Effector memory CD4-positive, alpha-beta T cell (primary cell): ENCODE measurements around the gene GNB5.

Source experiments
- DNase-seq, 3 donors: peaks; one replicate each; pipeline ENCODE4 v3.0.0-alpha.2; 2020
- H3K27ac ChIP-seq: 2 replicates; pipeline ENCODE4 v1.7.0; 2013; ENCODE audit warnings: mild to moderate bottlenecking, low read length, moderate library complexity; ENCODE audit not compliant: insufficient read depth, poor library complexity, severe bottlenecking
- H3K27me3 ChIP-seq: replicated peaks from 2 replicates; pipeline ENCODE4 v1.7.0; 2013; ENCODE audit warnings: mild to moderate bottlenecking, low read length; ENCODE audit not compliant: insufficient read depth, control insufficient read depth, poor library complexity, severe bottlenecking
- H3K36me3 ChIP-seq: 2 replicates; pipeline ENCODE4 v1.7.0; 2013; ENCODE audit warnings: mild to moderate bottlenecking, low read length, moderate library complexity; ENCODE audit not compliant: control insufficient read depth, insufficient read depth
- H3K4me1 ChIP-seq: 2 replicates; pipeline ENCODE4 v1.7.0; 2013; ENCODE audit warnings: low read length, mild to moderate bottlenecking; ENCODE audit not compliant: control insufficient read depth, insufficient read depth, poor library complexity, severe bottlenecking
- H3K4me3 ChIP-seq: 2 replicates; pipeline ENCODE4 v1.7.0; 2013; ENCODE audit warnings: low read length, low read depth, mild to moderate bottlenecking; ENCODE audit not compliant: insufficient read depth, poor library complexity, severe bottlenecking
- H3K9me3 ChIP-seq: 2 replicates; pipeline ENCODE4 v1.7.0; 2013; ENCODE audit warnings: mild to moderate bottlenecking, low read length, moderate library complexity; ENCODE audit not compliant: control insufficient read depth

GNB5 gene

GRCh38 chr15:52117549-52117948 lies 73.6 kb downstream of the GNB5 start:
- DNase-seq = no peak
- Histone ChIP-seq H3K9me3 (no peaks in the 10 kb centered on the region), H3K27ac (no peak overlapping the region), H3K36me3 (peaks cover 4% of the 10 kb centered on the region), H3K4me1 (no peaks in the 10 kb centered on the region), H3K4me3 (no peak overlapping the region), H3K27me3 (no peaks in the 10 kb centered on the region)

DNA sequence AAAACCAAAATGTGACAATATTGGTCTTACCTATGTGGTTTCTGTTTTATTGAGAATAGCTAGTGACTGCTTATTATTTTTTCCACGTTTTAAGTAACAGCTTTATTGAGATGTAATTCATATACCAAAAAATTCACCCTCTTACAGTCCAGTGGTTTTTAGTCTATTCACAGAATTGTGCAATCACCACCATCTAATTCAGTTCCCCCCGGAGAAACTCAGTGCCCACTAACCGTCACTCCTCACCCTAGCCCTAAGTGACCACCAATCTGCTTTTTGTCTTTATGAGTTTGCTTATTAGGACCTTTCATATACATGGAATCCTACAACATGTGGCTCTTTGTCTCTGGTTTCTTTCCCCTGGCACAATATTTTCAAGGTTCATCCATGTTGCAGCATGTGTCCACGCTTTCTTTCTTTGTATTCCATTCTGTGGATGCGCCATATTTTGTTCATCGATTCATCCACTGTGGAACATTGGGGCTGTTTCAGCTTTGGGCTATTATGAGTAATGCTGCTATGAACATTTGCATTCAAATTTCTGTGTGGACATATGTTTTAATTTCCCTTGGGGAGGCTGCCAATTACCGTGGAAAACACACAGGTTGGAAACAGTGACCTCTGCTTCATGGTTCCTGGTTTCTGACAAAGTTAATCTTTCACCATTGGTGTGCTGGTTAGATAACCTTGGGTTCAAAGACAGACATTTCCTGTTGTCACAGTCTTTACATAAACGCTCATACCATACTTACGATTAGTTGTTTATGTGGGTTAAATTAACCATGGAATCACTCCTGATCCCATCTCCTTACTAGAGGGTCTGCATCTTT lies 75.4 kb downstream of the GNB5 start:
- Histone ChIP-seq H3K27ac (no peak overlapping the region), H3K9me3 (no peaks in the 10 kb centered on the region)
- DNase-seq = no peak

GRCh38 chr15:52114261-52115055 lies 76.7 kb downstream of the GNB5 start:
- Histone ChIP-seq H3K4me3 (no peak overlapping the region), H3K27me3 (no peaks in the 10 kb centered on the region), H3K27ac (no peak overlapping the region), H3K36me3 (no peaks in the 10 kb centered on the region), H3K9me3 (no peaks in the 10 kb centered on the region), H3K4me1 (peaks cover 7% of the 10 kb centered on the region)
- no peak for DNase-seq

More for the DNA sequence above, 75.4 kb downstream of the GNB5 start:
- H3K36me3 ChIP-seq = no peaks in the 10 kb centered on the region
- no peak overlapping the region for H3K4me3 ChIP-seq
- H3K4me1 ChIP-seq = peaks cover 7% of the 10 kb centered on the region
- no peaks in the 10 kb centered on the region for H3K27me3 ChIP-seq

DNA sequence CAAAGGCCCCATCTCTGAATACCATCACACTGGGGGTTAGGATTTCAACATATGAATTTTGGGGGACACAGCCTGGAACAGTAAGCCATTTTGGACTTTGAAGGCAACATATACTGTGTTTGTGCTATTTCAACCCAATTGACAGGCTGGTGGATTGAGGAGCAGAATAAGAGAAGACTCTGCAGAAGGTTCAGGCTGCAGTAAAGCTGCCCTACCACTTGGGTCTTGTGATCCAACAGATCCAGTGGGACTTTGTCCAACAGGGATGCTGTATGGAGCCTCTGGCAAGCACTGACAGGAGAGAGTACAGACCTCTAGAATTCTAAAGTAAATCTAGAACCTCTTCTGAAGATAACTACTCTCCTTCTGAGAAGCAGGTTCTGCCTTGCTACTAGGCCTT lies 77.5 kb downstream of the GNB5 start:
- H3K4me1 ChIP-seq = peaks cover 7% of the 10 kb centered on the region
- H3K27me3 ChIP-seq = no peaks in the 10 kb centered on the region
- no peaks in the 10 kb centered on the region for H3K36me3 ChIP-seq
- H3K4me3 ChIP-seq = no peak overlapping the region
- no peak for DNase-seq
- H3K9me3 ChIP-seq = no peaks in the 10 kb centered on the region
- no peak overlapping the region for H3K27ac ChIP-seq

GRCh38 chr15:52113235-52113634 lies 78.0 kb downstream of the GNB5 start:
- no peak for DNase-seq
- Histone ChIP-seq H3K9me3 (no peaks in the 10 kb centered on the region), H3K4me3 (no peak overlapping the region), H3K4me1 (peaks cover 7% of the 10 kb centered on the region), H3K27ac (no peak overlapping the region), H3K36me3 (no peaks in the 10 kb centered on the region), H3K27me3 (no peaks in the 10 kb centered on the region)

DNA sequence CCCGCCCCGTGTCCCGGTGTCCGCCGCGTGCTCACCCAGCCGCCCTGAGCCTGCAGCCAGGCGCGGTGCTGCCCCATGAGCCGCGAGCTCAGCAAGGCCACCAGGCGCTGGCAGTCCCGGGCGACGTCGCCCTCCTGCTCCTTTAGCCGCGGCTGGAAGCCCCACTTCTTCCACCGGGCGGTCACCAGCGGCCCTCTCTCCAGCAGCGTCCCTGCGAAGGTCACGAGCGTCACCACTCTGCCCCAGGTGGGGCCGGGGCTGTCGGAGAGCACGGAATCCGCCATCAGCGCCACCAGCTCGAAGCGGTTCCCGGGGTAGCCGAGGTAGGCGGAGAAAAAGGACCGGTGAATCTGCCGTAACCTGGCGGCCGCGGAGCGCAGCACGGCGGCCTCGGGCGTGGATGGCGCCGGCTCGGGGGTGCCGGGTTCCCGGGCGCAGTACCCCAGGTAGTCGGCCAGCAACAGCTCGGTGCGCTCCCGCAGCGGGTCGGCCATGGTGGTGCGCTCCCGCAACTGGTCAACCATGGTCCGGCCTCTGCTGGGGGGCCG lies 78.9 kb downstream of the GNB5 start:
- Histone ChIP-seq H3K4me3 (peak overlapping the region; percentile 48), H3K27ac (no peak overlapping the region), H3K27me3 (no peaks in the 10 kb centered on the region), H3K9me3 (no peaks in the 10 kb centered on the region), H3K36me3 (no peaks in the 10 kb centered on the region), H3K4me1 (peaks cover 7% of the 10 kb centered on the region)
- peak in 2 of 3 donors; percentile 8 to 10 for DNase-seq

GRCh38 chr15:52111517-52112202 lies 79.5 kb downstream of the GNB5 start:
- Histone ChIP-seq H3K27ac (no peak overlapping the region), H3K4me1 (peaks cover 7% of the 10 kb centered on the region), H3K36me3 (no peaks in the 10 kb centered on the region), H3K9me3 (no peaks in the 10 kb centered on the region), H3K4me3 (peak overlapping the region; percentile 48), H3K27me3 (no peaks in the 10 kb centered on the region)
- no peak for DNase-seq

DNA sequence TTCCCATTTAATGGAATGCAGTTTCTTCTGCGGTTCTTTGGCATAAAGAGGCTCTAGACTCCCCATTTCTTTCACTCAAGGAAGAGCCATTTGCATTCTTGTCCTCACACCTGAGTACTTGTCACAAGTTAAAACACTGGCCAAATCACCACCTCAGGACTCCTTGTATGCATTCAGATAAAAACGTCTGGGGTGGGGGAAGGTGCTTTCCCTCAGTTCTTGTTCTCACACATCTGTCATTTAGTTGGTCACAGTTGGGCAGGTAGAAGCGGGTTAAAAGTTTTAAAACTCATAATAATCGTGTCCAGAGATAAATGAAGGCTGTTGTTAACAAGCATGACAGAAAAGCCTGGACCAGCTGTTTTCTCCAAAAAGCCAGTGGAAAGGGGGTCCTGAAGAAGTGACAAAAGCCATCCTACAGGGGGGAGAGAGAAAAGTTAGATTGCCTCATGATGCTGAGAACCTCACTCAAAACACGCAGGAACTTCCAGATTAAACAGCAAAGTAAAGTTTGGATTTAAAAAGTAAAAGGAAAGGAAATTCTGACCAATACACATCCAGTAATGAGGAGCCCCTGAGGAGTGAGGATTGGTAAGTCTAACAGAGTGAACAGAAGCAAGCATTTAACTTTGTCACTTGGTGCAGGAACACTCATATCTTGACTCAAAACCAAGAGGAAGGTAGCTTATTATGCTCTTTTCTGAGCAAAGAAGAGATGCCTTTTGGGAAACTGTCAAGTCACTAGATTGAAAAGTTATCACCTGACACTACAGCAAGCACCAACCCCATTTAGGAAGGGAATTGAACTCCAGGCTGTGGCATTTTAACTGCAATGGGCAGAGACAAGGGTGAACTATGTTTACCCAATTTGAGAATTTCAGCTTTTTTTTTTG lies 81.4 kb downstream of the GNB5 start:
- H3K27me3 ChIP-seq = no peaks in the 10 kb centered on the region
- DNase-seq = no peak
- no peaks in the 10 kb centered on the region for H3K36me3 ChIP-seq
- no peaks in the 10 kb centered on the region for H3K9me3 ChIP-seq
- H3K27ac ChIP-seq = no peak overlapping the region
- no peak overlapping the region for H3K4me3 ChIP-seq
- H3K4me1 ChIP-seq = peaks cover 7% of the 10 kb centered on the region

- DNase-seq = no peak
Observed at GRCh38 chr15:52107238-52107637, 84.0 kb downstream of the GNB5 start.

More at GRCh38 chr15:52107238-52107637, 84.0 kb downstream of the GNB5 start:
- no peaks in the 10 kb centered on the region for H3K36me3 ChIP-seq
- H3K27ac ChIP-seq = no peak overlapping the region
- peaks cover 6% of the 10 kb centered on the region for H3K4me1 ChIP-seq
- H3K9me3 ChIP-seq = no peaks in the 10 kb centered on the region
- no peaks in the 10 kb centered on the region for H3K27me3 ChIP-seq
- no peak overlapping the region for H3K4me3 ChIP-seq
